HG03060 (cell line): Measurements from ENCODE around the gene KLF7.

ENCODE experiments used
- ATAC-seq: cut with Tn5 transposase; IDR thresholded peaks from one replicate; pipeline ENCODE4 v1.9.1; 2021; ENCODE audit warnings: low read depth, moderate number of reproducible peaks; ENCODE audit not compliant: unreplicated experiment

The KLF7 gene

DNA sequence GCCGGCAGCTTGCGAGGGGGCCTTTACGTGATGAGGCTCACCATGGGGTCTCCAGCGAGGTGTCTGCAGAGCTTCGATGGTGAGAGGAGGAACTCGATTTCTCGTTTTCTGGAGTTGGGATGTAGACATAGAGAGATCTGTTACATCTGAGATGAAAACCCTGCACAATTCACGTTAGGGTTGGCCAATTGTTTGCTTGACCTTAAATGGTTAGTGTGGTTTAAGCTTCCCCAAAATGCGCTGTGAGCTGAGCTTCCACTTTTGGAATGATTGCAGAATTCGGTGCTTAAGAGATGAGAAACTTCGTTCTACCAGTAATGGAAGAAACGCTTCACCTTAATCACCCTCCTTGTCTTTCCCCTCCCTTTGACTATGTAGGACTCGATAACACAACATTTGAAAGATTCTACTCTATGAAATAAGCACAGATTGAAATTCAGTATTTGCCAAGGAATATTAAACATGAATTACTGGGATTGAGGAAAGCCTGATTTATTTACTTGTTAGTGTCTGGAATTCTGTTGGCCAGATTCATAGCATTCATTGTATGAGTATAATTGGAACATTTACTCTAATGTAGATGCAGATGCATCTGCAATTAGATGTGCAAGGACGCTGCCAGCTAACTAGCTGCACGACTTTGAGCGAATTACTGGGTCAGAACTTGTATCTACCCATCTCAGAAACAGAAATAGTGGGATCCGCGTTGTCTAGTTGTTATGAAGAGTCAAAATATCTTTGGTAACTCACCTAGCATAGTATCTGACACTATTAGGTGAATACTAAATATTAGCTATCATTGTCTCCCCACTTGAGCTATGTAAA, 1.6 kb upstream of the KLF7 start:
- ATAC-seq = peak; percentile 0

DNA sequence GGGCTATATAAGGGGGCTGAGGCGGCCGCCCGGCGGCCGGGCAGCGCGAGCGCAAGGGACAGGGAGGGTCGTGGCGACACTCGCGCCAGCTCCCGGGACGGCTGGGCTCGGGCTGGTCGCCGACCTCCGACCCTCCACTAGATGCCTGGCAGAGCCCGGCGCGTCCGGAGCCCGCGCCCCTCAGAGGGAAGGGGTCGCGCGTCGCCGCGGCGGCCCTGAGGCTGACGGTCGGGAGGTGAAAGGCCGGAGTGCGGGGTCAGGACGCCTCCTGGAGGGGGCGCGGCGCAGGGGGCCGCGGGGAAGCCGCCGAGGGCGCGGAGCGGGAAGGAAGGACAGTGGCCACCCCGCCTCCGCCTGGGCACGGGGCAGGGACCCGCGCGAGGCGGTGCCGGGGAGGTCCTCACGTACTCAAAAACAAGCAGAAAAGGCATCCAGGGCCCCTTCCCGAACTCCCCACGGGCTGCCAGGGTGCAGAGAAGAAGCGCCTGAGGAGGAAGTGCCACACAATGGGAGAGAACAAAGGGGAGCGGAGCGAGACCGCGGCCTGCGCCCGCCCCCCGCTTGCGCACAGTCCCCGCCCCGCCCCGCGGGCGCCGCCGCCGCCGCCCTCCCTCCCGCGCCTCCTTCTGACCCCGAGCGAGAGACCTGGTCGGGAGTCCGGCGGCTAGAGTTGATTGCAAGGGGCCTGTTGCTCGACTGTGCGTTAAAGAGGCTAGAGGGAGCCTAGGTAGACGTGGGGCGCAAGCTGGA, 776 bp upstream of the KLF7 start:
- ATAC-seq = peak; percentile 14

DNA sequence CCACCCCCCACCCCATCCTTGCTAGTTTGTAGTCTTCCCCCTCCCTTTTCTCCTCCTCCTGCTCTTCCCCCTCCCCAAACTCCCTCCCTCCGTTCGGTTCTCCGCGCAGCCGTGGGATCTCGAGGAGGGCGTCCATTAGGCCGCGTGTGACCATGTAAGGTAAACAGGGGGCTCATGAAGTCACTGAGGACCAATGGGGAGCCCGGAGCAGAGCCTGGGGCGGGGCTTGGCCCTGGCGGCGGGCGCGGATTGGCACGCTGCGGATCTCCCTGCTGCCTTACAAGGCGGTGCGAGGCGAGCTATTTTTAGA, 246 bp upstream of the KLF7 start:
- ATAC-seq = peak; percentile 92

DNA sequence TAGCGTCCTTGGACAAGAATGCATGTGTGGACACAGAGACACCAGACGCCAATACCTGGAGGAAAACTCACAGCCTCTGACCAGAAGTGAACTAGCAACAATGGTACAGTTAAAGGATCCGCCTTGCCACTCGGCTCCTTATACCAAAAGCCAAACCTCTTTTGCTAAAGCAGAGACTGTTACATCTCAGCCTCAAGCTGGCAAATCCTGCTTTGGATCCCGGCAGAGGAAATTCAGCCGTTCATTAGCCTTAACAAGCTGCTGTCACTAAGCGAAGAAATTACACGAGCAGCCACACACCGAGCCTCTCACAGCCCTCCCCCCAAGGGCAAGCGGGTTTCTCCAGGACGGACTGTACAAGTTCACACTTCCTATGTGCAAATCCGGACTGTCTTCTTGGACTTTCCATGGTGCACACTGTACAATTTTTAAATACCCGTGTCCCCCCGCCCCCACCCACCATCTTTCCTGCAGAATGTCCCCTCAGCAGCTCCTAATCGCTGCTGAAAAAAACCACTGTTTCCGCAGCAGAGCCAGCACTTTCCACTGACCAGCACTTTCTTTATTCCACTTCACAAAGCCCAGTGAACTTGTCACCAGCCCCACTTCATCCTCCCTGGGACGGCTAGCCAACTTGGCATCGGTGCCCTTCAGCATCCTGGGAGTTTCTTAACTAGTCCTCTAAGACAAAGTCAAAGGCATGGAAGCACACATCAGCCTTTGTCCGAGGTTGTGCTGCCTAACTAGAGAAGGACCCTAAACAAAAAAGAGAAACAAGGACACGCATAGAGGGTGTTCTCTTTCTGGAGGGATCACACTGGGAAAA, 1.5 kb downstream of the KLF7 start:
- no peak for ATAC-seq

DNA sequence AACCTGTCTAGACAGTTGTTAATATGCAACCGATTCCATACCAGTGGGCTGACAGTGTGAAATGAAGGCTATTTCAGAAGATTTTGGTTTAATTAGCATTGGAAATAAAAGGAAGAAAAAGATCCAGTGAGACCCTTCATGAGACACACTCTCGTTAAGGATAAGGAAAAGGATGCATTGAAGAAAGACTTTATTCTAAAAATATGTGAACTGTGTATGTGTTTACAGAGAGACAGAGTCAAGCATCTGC, 2.1 kb downstream of the KLF7 start:
- no peak for ATAC-seq

DNA sequence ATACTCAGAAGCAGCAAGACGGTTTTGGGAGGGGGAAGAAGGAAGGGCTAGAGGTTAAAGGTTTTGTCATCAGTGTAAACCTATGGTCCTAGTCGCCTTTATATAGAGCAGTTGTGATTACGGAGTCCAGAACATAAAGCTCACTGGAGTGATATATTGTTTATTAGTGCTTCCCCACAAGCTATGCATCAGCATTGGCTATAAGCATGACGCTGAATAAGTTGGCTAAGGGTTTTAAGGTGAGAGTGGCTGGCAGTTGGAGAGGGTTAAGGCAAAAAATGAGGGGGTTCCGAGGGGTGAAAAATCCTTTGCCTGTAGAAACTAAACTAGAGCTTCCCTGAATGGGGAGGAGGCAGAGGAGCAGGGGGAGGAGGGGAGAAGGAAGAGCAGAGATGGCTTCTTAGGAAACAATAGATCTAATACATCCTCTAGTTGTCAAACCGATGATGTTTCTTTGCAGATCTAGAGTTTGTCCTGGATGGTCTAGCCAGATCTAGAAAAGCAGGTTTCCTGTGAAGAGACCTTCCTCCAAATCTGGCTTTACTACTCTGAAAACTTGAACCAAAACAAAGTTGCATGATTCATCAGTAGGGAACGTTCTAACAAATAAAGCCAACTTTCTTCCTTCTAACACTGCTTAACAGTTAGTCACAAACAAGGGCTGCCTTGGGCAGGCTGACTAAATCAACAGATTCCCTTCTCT, 2.5 kb downstream of the KLF7 start:
- ATAC-seq = no peak

DNA sequence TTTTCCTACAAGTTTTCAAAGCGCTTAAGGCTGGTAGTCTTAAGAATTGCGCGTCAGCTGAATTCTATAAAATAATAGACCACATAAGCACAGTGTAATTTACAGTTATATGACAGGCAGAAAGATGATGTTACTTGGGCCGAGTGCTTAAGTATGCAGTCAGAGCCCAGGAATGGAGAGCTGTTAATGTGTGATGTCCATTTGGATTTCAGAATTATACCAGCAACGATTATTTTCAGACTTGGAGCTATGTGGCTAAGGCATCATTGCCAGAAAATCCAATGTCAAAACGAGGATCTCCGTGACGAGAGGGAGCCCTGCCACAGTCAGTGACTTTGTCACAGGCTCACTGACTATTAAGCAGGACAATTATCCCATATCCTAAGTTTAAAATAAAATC, 3.4 kb downstream of the KLF7 start:
- no peak for ATAC-seq

DNA sequence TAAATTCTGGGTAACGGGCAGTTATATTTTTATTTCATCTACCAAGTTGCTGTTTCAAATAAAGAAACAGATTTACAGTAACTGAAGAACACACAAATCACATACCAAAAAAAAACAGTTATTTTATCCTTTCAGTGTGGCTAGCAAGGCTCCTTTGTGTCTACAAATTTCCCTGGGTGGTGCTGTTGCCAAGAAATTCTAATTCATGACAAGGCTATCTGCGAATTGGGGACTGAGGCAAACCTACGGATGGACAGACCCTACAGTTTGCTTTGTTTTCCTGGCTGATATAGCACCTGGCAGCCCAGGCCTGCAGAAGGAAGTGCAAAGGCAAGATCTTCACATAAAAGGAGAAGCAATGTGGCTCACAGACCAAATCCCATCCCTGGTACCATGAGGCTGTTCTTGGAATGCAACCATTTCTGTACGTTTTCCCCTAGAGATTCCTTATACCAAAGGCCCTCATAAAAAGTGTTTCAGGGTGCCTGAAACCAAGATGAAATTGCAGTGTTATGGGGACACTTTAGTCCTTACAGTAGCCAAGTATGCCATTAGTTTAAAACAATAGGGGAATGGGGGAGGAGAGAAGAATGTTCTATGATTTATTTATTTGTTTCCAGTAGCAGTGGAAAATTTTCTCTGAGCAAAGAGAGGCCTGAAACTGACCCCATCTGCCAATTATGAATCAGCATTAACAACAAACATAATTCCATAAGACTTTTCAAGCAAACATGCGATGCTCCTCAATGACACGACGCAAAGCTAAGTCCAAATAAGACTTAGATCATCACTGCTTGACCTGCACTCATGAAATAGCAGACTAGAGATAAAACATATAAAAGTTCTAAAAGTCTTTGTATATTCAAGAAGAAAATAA, 4.3 kb downstream of the KLF7 start:
- no peak for ATAC-seq

DNA sequence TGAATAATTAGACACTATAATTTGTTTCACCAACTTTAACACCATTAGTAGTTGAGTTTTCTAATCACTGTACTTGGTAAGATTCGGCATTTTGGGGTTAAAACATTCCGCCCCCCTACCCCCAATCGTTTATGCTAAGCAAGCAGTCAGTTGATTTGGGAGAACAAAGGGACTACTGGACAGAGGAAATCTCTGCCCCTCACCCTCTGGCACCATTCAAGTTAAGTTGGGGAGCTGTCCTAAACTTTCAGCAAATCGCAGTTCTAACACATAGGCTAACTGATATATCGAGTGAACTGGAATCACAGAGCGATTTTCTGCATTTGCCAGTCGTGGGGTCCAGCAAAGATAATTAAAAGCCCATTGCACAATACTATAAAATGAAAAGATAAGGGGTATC, 5.6 kb downstream of the KLF7 start:
- ATAC-seq = no peak

DNA sequence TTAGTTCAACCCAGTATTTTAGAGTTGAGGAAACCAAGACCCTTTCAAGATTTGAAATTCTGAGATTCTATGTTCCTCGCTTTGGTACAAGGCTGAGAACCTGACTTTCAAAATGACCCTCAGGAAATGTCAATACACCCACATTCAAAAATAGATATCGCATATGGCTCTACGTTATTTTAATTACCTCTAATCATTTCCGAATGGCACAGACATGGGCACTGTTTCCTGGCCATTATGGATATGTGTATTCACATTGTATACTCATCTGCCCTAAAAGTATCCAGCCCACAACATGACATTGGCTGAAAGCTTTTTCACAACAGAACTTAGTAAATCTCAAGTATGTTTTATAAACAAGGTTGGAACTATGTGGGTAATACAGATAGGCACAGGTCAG, 6.7 kb downstream of the KLF7 start:
- ATAC-seq = no peak

GRCh38 chr2:207157731-207158130, 8.0 kb downstream of the KLF7 start:
- ATAC-seq = no peak

DNA sequence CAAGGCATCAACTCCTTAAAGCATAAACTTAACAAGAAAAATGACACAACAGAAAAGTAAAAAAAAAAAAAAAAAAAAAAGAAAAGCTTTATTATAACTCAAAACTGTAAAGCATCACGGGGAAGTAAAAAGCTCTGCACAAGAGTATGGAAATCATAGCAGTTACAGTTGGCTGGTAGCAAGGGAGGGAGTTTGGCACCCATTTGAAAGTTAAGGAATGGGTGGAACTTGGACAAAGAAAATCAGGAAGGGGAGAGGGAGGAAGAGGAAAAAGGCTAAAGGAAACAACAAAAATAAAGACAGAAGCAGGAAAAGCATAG, 8.6 kb downstream of the KLF7 start:
- ATAC-seq = no peak

DNA sequence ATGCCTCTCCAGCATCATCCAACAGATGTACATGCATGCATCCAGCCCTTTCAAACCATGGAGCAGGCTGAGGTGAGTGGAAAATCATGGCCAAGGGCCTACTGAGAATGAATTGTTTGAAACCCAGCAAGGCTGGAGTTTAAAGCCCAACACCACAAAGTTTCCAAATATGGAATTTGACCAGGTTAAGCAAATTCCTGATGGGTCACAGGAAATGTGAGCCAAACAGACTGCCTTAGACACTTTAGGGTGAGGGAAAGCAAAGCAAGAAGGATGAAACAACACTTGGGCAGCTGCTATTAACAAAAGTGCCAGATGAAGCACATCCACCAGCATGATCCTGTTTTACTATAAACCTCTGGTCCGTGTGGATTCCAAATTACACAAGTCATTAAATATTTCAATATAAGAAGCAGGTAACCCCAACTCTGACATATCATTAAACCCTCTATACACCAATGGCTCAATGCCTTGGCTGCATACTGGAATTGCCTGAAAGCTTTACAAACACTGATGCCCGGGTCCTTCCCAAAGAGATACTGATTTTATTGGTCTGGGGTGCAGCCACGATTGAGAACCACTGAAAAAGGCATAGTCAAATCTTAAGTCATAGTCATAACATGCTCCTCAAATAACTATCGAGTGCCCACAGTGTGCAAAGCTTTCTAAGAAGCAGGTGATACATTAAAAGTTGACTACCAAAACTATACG, 9.1 kb downstream of the KLF7 start:
- ATAC-seq = peak; percentile 72

- no peak for ATAC-seq
Measured at GRCh38 chr2:207155516-207156444, 10.0 kb downstream of the KLF7 start.

- no peak for ATAC-seq
Measured at GRCh38 chr2:207154556-207155510, 10.9 kb downstream of the KLF7 start.

- no peak for ATAC-seq
Measured at GRCh38 chr2:207153266-207153975, 12.3 kb downstream of the KLF7 start.

DNA sequence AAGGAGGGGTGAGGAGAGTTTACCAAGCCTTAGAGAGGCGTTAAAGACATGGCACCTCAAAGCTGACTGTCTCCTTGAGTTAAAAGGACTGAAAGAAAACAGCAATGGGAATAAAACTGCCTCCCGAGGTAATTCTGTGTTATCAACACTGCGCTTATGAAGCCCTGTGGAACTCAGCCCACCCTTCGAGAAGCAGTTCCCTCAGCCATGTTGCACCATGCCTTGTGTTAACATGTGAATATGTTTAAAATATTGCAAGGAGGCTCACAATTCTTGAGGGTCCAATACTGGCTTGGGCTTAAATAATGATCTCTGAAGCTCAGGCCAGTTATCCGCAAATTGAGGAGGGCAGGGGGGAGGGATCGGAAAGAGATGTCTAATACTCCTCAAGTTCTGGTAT, 14.7 kb downstream of the KLF7 start:
- no peak for ATAC-seq
